ENCODE data around the gene ANKRD40.

Gene ANKRD40

DNA sequence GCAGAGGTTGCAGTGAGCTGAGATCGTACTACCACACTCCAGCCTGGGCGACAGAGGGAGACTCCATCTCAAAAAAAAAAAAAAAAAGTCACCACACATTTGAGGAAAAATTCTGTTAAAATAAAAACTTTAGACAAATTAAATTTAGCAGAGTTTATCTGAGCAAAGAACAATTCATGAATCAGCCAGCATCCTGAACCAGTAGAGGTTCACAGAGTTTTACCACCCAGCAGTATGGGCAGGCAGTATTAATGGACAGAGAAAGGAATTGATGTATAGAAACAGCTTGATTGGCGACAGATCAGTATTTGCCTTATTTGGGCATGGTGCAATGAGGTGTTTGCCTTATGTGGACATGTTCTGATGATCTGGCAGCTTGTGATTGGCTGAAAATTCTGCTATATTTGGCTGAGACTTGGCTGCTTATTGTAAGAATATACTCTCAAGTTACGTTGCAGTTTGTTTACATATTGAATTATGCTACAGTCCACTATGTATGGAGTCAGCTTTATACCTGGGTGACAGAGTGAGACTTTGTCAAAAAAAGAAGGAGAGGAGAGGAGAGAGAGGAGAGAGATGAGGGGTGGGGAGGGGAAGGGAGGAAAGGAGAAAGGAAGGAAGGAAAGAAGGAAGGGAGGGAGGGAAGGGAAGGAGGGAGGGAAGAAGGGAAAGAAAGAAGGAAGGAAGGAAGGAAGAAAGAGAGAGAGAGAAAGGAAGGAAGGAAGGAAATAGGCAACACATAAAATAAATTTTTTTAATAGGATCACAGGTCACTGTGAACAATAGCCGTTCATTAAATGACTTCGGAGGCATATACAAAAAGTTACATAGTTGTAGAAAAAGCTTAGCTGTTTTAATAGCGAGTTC is 58.4 kb downstream of the ANKRD40 start:
- DNase-seq (ENCODE audit: low read depth) = peak; percentile 28

DNA sequence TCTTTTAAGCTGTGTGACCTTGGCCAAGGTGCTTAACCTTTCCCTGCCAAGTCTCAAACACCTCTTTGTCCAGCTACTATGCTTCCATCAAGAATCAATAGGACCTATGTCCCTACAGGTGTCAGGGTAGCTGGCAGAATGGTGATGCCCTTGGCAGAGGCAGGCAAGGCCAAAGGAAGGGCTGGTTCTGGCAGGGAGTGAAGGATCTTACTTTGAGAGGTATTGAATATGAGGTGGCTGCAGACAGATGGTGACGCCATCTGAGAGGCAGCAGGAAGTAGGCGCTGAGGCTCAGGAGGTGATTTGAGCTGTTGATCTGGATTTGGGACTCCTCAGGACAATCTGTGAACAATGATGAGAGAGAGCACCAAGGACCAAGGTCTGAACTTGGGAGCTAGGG is 60.5 kb downstream of the ANKRD40 start:
- no peak for DNase-seq (ENCODE audit: low read depth)

DNA sequence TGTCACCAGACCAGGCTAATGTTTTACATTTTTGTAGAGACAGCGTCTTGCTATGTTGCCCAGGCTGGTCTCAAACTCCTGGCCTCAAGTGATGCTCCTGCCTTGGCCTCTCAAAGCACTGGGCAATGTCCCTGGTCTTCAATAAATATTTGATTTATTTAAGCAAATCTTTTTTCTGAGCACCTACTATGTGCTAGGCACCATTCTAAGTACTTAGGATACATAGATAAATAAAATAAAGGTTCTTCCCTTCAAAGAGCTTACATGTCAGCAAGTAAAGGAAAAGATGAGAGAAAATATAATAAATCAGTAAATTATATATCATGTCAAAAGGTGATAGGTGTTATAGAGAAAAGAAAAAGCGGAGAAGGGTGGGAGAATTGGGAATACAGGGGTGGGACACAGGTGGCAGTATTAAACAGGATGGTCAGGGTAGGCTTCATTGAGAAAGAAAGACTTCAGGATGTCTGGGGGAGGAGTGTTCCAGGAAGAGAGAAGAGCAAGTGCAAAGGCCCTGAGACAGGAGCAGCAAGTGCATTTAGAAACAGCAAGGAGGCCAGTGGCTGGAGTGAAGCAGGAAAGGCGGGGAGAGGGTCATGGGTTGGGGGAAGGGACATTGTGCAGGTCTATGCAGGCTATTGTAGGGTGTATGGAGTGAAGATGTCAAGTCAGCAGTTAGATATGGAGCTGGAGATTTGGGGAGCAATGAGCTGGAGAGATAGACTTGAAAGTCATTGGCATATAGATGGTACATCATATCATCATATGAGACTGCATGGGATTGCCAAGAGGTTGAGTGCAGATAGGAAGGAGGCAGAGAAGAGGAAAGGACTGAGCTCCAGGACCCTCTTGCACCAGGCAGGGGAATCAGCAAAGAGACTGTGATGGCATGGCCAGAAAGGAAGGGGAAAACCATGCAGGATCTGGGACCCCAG is 61.7 kb downstream of the ANKRD40 start:
- no peak for DNase-seq (ENCODE audit: low read depth)

Measured in amniotic epithelial cell (primary cell).